ENCODE measurements around the gene SEMA4D.

The SEMA4D gene

GRCh38 chr9:89495824-89496560 is 1.9 kb downstream of the SEMA4D start:
- Histone ChIP-seq H3K9ac (ENCODE audit: low read length in 5 of 5) (no peak overlapping the region), H3K9me3 (ENCODE audit: control insufficient read depth in 5 of 5, low read length in 5 of 5) (no peaks in the 10 kb centered on the region), H3K36me3 (ENCODE audit: control insufficient read depth in 5 of 5, insufficient read depth in 5 of 5, low read length in 5 of 5) (no peaks in the 10 kb centered on the region), H3K27me3 (ENCODE audit: control insufficient read depth in 5 of 5, insufficient read depth in 4 of 5, low read length in 5 of 5) (peaks cover 0 to 6% (median 3%) of the 10 kb centered on the region in 5 donors), H3K4me3 (ENCODE audit: low read depth in 1 of 5, low read length in 5 of 5) (peak overlapping the region in 3 of 5 donors; percentile 29 to 60 (median 55)), H3K4me1 (ENCODE audit: control insufficient read depth in 5 of 5, insufficient read depth in 5 of 5, low read length in 5 of 5) (peaks cover 0 to 25% (median 12%) of the 10 kb centered on the region in 5 donors), H3K27ac (ENCODE audit: low read depth, low read length) (no peak overlapping the region)

GRCh38 chr9:89494199-89494598 is 3.7 kb downstream of the SEMA4D start:
- Histone ChIP-seq H3K27ac (ENCODE audit: low read depth, low read length) (no peak overlapping the region), H3K9ac (ENCODE audit: low read length in 5 of 5) (no peak overlapping the region), H3K4me1 (ENCODE audit: control insufficient read depth in 5 of 5, insufficient read depth in 5 of 5, low read length in 5 of 5) (peaks cover 0 to 25% (median 12%) of the 10 kb centered on the region in 5 donors), H3K36me3 (ENCODE audit: control insufficient read depth in 5 of 5, insufficient read depth in 5 of 5, low read length in 5 of 5) (no peaks in the 10 kb centered on the region), H3K9me3 (ENCODE audit: control insufficient read depth in 5 of 5, low read length in 5 of 5) (peaks cover 0 to under 1% (median 0%) of the 10 kb centered on the region in 5 donors), H3K4me3 (ENCODE audit: low read depth in 1 of 5, low read length in 5 of 5) (no peak overlapping the region), H3K27me3 (ENCODE audit: control insufficient read depth in 5 of 5, insufficient read depth in 4 of 5, low read length in 5 of 5) (peaks cover 0 to 6% (median 3%) of the 10 kb centered on the region in 5 donors)

- Histone ChIP-seq H3K9me3 (ENCODE audit: control insufficient read depth in 5 of 5, low read length in 5 of 5) (peaks cover 0 to 5% (median 0%) of the 10 kb centered on the region in 5 donors), H3K36me3 (ENCODE audit: control insufficient read depth in 5 of 5, insufficient read depth in 5 of 5, low read length in 5 of 5) (no peaks in the 10 kb centered on the region), H3K27me3 (ENCODE audit: control insufficient read depth in 5 of 5, insufficient read depth in 4 of 5, low read length in 5 of 5) (peaks cover 0 to 6% (median 3%) of the 10 kb centered on the region in 5 donors), H3K9ac (ENCODE audit: low read length in 5 of 5) (no peak overlapping the region), H3K4me3 (ENCODE audit: low read depth in 1 of 5, low read length in 5 of 5) (no peak overlapping the region), H3K4me1 (ENCODE audit: control insufficient read depth in 5 of 5, insufficient read depth in 5 of 5, low read length in 5 of 5) (peaks cover 0 to 21% (median 12%) of the 10 kb centered on the region in 5 donors), H3K27ac (ENCODE audit: low read depth, low read length) (no peak overlapping the region)
These were observed 4.2 kb downstream of the SEMA4D start for GRCh38 chr9:89493671-89494070.

- no peaks in the 10 kb centered on the region for H3K36me3 ChIP-seq (ENCODE audit: control insufficient read depth in 5 of 5, insufficient read depth in 5 of 5, low read length in 5 of 5)
- peaks cover 0 to 6% (median under 1%) of the 10 kb centered on the region in 5 donors for H3K27me3 ChIP-seq (ENCODE audit: control insufficient read depth in 5 of 5, insufficient read depth in 4 of 5, low read length in 5 of 5)
- no peak overlapping the region for H3K9ac ChIP-seq (ENCODE audit: low read length in 5 of 5)
- H3K4me3 ChIP-seq (ENCODE audit: low read depth in 1 of 5, low read length in 5 of 5): no peak overlapping the region
- H3K4me1 ChIP-seq (ENCODE audit: control insufficient read depth in 5 of 5, insufficient read depth in 5 of 5, low read length in 5 of 5): peaks cover 0 to 16% (median 10%) of the 10 kb centered on the region in 5 donors
- H3K9me3 ChIP-seq (ENCODE audit: control insufficient read depth in 5 of 5, low read length in 5 of 5): peaks cover 0 to 5% (median 0%) of the 10 kb centered on the region in 5 donors
- no peak overlapping the region for H3K27ac ChIP-seq (ENCODE audit: low read depth, low read length)
These were observed 4.7 kb downstream of the SEMA4D start for GRCh38 chr9:89493181-89493580.

GRCh38 chr9:89492586-89492985 is 5.3 kb downstream of the SEMA4D start:
- Histone ChIP-seq H3K27ac (ENCODE audit: low read depth, low read length) (no peak overlapping the region), H3K4me3 (ENCODE audit: low read depth in 1 of 5, low read length in 5 of 5) (no peak overlapping the region), H3K36me3 (ENCODE audit: control insufficient read depth in 5 of 5, insufficient read depth in 5 of 5, low read length in 5 of 5) (no peaks in the 10 kb centered on the region), H3K27me3 (ENCODE audit: control insufficient read depth in 5 of 5, insufficient read depth in 4 of 5, low read length in 5 of 5) (peaks cover 0 to 6% (median 0%) of the 10 kb centered on the region in 5 donors), H3K9me3 (ENCODE audit: control insufficient read depth in 5 of 5, low read length in 5 of 5) (peaks cover 0 to 5% (median 0%) of the 10 kb centered on the region in 5 donors), H3K9ac (ENCODE audit: low read length in 5 of 5) (no peak overlapping the region), H3K4me1 (ENCODE audit: control insufficient read depth in 5 of 5, insufficient read depth in 5 of 5, low read length in 5 of 5) (peaks cover 0 to 14% (median 8%) of the 10 kb centered on the region in 5 donors)

- Histone ChIP-seq H3K9ac (ENCODE audit: low read length in 5 of 5) (no peak overlapping the region), H3K4me1 (ENCODE audit: control insufficient read depth in 5 of 5, insufficient read depth in 5 of 5, low read length in 5 of 5) (peaks cover 0 to 7% (median 1%) of the 10 kb centered on the region in 5 donors), H3K4me3 (ENCODE audit: low read depth in 1 of 5, low read length in 5 of 5) (no peak overlapping the region), H3K27me3 (ENCODE audit: control insufficient read depth in 5 of 5, insufficient read depth in 4 of 5, low read length in 5 of 5) (peaks cover 0 to 3% (median 0%) of the 10 kb centered on the region in 5 donors), H3K36me3 (ENCODE audit: control insufficient read depth in 5 of 5, insufficient read depth in 5 of 5, low read length in 5 of 5) (no peaks in the 10 kb centered on the region), H3K9me3 (ENCODE audit: control insufficient read depth in 5 of 5, low read length in 5 of 5) (peaks cover 0 to 5% (median 0%) of the 10 kb centered on the region in 5 donors), H3K27ac (ENCODE audit: low read depth, low read length) (no peak overlapping the region)
These were observed 6.2 kb downstream of the SEMA4D start for GRCh38 chr9:89491694-89492093.

GRCh38 chr9:89489548-89490530 is 8.1 kb downstream of the SEMA4D start:
- Histone ChIP-seq H3K9me3 (ENCODE audit: control insufficient read depth in 5 of 5, low read length in 5 of 5) (peaks cover 0 to 5% (median 4%) of the 10 kb centered on the region in 5 donors), H3K9ac (ENCODE audit: low read length in 5 of 5) (no peak overlapping the region), H3K27ac (ENCODE audit: low read depth, low read length) (no peak overlapping the region), H3K4me1 (ENCODE audit: control insufficient read depth in 5 of 5, insufficient read depth in 5 of 5, low read length in 5 of 5) (no peaks in the 10 kb centered on the region), H3K27me3 (ENCODE audit: control insufficient read depth in 5 of 5, insufficient read depth in 4 of 5, low read length in 5 of 5) (no peaks in the 10 kb centered on the region), H3K36me3 (ENCODE audit: control insufficient read depth in 5 of 5, insufficient read depth in 5 of 5, low read length in 5 of 5) (no peaks in the 10 kb centered on the region), H3K4me3 (ENCODE audit: low read depth in 1 of 5, low read length in 5 of 5) (no peak overlapping the region)

GRCh38 chr9:89488936-89489335 is 9.0 kb downstream of the SEMA4D start:
- peaks cover 0 to 5% (median 4%) of the 10 kb centered on the region in 5 donors for H3K9me3 ChIP-seq (ENCODE audit: control insufficient read depth in 5 of 5, low read length in 5 of 5)
- peaks cover 0 to 7% (median 0%) of the 10 kb centered on the region in 5 donors for H3K4me1 ChIP-seq (ENCODE audit: control insufficient read depth in 5 of 5, insufficient read depth in 5 of 5, low read length in 5 of 5)
- H3K36me3 ChIP-seq (ENCODE audit: control insufficient read depth in 5 of 5, insufficient read depth in 5 of 5, low read length in 5 of 5): no peaks in the 10 kb centered on the region
- H3K27me3 ChIP-seq (ENCODE audit: control insufficient read depth in 5 of 5, insufficient read depth in 4 of 5, low read length in 5 of 5): peaks cover 0 to under 1% (median 0%) of the 10 kb centered on the region in 5 donors
- H3K27ac ChIP-seq (ENCODE audit: low read depth, low read length): no peak overlapping the region
- no peak overlapping the region for H3K4me3 ChIP-seq (ENCODE audit: low read depth in 1 of 5, low read length in 5 of 5)
- H3K9ac ChIP-seq (ENCODE audit: low read length in 5 of 5): no peak overlapping the region

GRCh38 chr9:89488131-89488530 is 9.8 kb downstream of the SEMA4D start:
- peaks cover 0 to 3% (median 0%) of the 10 kb centered on the region in 5 donors for H3K27me3 ChIP-seq (ENCODE audit: control insufficient read depth in 5 of 5, insufficient read depth in 4 of 5, low read length in 5 of 5)
- H3K9ac ChIP-seq (ENCODE audit: low read length in 5 of 5): no peak overlapping the region
- H3K27ac ChIP-seq (ENCODE audit: low read depth, low read length): no peak overlapping the region
- peaks cover 0 to 9% (median 0%) of the 10 kb centered on the region in 5 donors for H3K4me1 ChIP-seq (ENCODE audit: control insufficient read depth in 5 of 5, insufficient read depth in 5 of 5, low read length in 5 of 5)
- no peaks in the 10 kb centered on the region for H3K36me3 ChIP-seq (ENCODE audit: control insufficient read depth in 5 of 5, insufficient read depth in 5 of 5, low read length in 5 of 5)
- peaks cover 0 to 5% (median 4%) of the 10 kb centered on the region in 5 donors for H3K9me3 ChIP-seq (ENCODE audit: control insufficient read depth in 5 of 5, low read length in 5 of 5)
- no peak overlapping the region for H3K4me3 ChIP-seq (ENCODE audit: low read depth in 1 of 5, low read length in 5 of 5)

Measured in subcutaneous abdominal adipose tissue (tissue), 5 donors.